ENCODE results near the gene NRG3. TPM values are rescaled to one million over a fixed set of nuclear protein-coding genes. Genes with fewer than 3 reads are reported as not detected.

Gene NRG3
- total and polyA plus RNA-seq, 2 of the 8 experiments (the other 6 are each of a cell fraction or from before 2014, with no cell fraction given): 4.2 to 5.0 TPM

DNA sequence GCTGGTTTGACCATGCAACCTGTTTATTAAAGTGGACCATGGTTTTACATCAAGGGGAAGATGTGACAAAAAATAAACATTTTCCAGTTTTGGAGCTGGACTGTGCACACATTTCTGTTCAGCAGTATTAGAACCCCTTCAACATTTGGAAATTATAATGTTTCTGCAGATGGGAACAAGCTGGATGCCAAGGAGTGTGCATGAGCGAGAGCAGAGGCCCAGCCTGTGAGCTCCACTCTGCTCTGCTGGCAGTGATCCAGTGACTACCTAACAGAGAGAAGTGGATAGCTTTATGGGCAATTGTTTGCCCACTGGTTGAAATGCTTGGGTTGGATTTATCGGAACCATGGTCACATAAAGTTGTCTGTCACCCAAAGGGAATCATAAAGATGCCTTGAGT is 456.7 kb downstream of the NRG3 start (continued):
- no peak for TF ChIP-seq EZH2 (IDR thresholded peaks at IDR 0.05; ENCODE audit: low read depth, low read length, severe bottlenecking)
- no peak for TF ChIP-seq GABPA (IDR thresholded peaks at IDR 0.05; ENCODE audit: borderline replicate concordance, insufficient read depth, low read length)
